Activated gamma-delta T cell treated with Interleukin-2 at 50 U/mL for 16 hours (primary cell): ENCODE data around the gene PRKAR1B.

Source experiments
- DNase-seq: peaks from one replicate; pipeline ENCODE4 v3.0.0-alpha.2; 2020

The PRKAR1B gene

GRCh38 chr7:716636-717035 lies 10.4 kb downstream of the PRKAR1B start:
- no peak for DNase-seq

GRCh38 chr7:716222-716621 lies 10.9 kb downstream of the PRKAR1B start:
- no peak for DNase-seq

DNA sequence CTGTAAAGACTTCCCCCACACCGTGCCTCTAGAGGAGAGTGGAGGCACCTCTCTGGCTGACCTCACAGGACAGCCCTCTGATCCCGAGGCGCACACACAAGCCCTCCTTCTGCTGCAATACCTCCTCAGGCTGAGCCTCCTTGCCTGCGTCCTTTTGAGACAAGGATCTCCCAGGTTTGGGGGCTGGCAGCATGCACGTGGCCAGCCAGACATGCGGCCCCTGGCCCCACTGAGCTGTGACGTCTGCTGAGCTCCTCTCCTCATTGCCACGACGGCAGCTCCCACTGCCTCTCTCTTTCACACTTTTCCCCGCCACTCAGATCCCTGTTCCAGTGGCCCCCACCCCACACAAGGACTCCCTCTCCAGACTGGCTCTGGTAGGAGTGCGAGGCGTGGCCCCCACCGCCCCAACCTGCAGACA lies 12.8 kb downstream of the PRKAR1B start:
- no peak for DNase-seq

GRCh38 chr7:713488-714230 lies 13.4 kb downstream of the PRKAR1B start:
- DNase-seq = no peak

- no peak for DNase-seq
Observed at GRCh38 chr7:713139-713457, 14.0 kb downstream of the PRKAR1B start.

DNA sequence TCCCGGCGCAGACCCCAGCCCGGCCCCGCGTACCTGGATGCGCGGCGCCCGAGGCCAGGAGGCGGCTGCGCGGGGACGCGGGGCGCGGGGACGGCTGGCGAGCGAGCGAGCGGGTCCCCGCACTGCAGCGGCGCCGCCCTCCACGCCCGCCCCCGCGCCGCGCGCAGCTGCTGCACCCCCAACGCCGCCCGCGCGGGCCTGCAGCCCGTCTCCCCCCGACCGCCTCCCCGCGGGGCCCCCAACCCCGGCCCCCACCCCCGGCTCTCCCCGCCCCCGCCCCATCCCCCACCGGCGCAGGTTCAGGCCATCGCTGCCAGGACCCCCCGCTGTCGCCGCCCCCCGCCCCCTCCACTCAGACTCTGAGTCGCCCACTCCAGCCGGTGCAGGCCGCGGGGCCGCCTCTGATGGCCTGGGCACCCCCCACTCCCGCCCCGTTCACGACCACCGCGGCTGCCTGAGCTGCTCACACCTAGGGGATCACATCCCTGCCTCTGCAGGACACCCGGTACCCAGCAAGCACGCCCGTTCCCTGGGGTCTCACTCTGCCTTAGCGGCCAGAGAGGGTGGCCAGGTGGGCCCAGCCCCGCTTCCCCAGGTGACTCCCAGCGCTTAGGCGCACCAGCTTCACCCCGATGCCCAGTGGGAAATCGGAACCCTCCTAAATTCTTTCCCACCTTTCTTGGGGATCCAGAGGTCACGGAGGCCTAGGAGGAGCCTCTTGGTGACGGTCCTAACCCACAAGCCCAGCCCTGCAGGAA lies 14.5 kb downstream of the PRKAR1B start:
- no peak for DNase-seq

GRCh38 chr7:711922-712380 lies 15.1 kb downstream of the PRKAR1B start:
- DNase-seq = no peak

DNA sequence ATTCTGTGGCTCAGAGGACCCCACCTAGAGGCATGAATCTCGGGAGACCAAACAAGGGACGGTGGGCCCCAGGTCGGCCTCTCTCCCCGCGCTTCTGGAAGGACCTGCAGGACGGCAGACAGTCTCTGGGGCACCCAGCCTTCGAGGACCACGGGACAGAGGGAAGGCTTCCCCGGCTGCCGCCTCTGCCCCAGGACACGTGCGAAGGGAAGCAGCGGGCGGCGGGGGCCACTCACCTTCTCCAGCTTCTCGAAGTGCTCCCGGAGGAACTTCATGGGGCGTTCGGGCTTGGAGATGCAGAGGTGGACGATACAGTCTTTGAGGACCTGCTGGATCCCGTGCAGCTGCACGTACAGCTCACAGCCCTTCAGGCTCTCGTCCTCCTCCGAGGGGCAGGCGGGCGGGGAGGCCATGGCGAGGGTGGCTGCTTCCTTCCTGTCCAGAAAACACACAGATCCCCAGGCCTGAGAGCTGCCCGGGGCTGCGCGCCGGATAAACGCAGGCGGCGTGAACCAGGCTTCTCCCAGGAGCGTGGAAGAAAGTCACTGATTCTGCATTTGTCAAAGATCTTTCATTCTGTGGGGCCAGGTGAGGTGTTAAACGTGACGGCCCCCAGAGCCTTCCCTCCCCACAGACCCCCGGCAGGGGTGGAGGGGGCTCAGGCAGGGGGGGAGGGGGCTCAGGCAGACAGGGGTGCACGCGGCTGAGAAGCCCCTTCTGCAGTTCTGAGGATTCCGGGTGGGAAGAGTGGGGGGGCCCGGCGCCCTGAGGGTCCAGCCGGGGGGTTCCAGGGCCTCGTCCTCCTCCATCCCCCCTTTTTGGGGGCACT lies 15.8 kb downstream of the PRKAR1B start:
- DNase-seq = no peak

DNA sequence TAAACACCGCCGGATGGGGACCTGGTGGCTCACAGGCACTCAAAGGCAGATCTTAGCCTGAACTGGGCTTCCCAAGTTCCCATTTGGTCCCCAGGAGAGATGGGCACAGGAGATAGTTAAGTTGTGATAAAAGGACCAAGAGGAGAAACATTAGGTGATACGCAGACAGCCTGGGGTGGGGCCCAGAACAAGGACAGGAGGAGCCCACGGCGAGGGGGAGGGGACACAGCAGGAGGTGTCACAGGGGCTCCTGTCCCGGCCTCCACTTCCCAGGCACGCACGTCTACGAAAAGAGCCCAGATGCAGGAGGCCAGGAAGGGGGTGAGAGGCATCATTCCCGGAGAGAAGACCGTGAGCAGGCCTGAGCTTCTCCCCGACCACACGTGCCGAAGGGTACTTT lies 16.9 kb downstream of the PRKAR1B start:
- no peak for DNase-seq

GRCh38 chr7:707296-708000 lies 19.6 kb downstream of the PRKAR1B start:
- DNase-seq = no peak

DNA sequence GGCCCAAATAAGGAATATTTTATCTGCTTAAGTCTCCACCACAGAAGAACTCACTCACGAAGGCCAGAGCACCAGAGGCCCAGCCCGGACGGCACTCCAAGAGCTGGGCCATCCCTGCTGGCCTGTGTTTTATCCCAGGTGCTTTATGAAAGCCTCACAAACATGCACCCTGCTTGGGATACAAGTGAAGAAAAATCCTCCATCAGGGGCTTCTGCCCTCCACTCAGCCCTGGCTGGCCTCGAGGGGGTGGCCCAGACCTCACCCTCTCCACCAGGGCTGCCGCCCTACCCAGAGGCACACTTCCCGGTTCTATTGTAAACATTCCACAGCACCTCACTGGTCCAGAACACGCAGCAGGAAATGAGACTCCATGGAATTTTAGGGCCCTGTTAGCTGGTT lies 20.4 kb downstream of the PRKAR1B start:
- DNase-seq = no peak

- DNase-seq = no peak
Observed at GRCh38 chr7:703049-703448, 24.0 kb downstream of the PRKAR1B start.

DNA sequence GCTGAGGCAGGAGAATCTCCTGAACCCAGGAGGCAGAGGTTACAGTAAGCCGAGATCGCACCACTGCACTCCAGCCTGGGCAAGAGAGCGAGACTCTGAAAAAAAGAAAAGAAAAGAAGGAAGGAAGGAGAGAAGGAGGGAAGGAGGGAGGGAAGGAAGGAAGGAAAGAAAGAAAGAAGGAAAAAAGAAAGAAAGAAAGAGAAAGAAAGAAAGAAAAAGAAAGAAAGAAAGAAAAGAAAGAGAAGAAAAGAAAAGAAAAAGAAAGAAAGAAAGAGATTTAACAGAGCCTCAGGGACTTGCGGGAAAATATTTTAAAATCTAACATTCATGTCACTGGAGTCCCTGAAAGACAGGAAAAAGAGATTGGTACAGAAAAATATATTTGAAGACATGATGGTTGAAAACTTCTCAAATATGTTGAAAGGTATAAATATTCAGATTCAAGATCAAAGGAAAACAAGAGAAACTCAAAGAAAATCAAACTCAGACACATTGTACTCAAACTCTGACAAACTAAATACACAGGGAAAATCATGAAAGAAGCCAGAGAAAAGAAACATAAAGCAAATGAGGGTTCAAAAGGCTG lies 25.9 kb downstream of the PRKAR1B start:
- no peak for DNase-seq

- no peak for DNase-seq
Observed at GRCh38 chr7:699476-700170, 27.5 kb downstream of the PRKAR1B start.

- DNase-seq = no peak
Observed at GRCh38 chr7:698515-699475, 28.3 kb downstream of the PRKAR1B start.

GRCh38 chr7:696812-697551 lies 30.1 kb downstream of the PRKAR1B start:
- DNase-seq = no peak

DNA sequence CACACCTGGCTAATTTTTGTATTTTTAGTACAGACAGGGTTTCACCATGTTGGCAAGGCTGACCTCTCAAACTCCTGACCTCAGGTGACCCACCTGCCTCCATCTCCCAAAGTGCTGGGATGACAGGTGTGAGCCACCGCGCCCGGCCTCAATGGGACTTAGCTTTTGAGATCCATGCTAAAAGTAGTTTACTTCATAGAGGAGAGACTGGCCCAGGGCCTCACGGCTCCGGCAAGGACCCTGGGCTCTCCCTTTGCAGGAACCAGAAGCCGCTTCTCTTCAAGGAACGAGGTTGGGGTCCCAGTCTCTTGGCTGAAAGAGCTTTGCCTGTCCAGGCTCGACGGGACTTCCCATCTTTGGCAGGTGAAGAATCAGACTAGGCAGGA lies 30.7 kb downstream of the PRKAR1B start:
- no peak for DNase-seq

DNA sequence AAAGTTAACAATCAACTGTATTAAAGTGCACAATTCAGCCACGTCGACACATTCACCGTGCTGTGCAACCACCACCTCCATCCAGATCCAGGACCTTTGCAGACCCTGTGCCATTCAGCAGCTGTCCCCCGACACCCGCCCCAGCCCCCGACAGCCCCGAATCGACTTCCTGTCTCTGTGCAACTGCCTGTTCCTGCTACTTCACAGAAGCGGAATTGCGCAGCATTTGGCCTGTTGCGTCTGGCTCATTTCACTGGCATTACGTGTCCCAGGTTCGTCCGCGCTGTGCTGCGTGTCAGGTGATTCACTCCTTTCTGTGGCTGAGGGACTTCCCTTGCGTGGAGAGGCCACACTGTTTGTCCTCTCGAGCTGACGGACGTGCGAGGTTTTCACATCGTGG lies 33.8 kb downstream of the PRKAR1B start:
- no peak for DNase-seq

DNA sequence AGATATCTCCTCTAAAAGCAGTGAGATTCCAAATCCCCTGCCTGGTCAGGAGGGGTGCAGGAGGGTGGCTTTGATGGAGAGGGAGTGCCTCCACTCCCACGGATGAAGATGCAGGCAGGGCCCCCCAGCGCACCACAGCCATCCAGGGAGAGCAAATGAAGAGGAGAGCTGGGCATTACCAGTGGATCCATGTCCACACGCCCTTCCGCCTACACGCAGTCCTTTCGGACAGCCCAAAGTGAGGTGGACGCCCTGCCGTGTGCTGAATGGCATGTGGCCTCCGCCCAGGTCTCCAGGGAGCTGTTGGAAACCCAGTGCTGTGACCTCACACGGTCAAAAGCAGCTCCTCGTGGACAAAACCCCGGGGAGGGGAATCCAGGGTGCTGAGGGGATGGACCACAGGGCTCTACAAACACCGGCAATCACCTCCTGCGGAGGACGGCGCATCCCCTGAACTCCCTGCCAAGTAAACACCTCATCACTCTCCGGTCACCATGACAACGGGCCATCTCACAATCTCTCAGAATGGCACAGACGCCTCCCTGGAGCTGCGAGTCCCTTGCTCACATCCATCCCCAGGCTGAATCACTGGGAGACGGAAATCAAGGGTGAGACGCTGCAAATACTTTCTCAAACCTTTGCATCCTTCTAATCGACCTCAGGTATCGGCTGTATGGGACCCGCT lies 35.6 kb downstream of the PRKAR1B start:
- no peak for DNase-seq
